ENCODE data around the gene PHPT1.

The PHPT1 gene

GRCh38 chr9:136890661-136891060 is 41.5 kb downstream of the PHPT1 start:
- DNase-seq, result no peak

- DNase-seq, result no peak
Measured at GRCh38 chr9:136896027-136896426, 46.8 kb downstream of the PHPT1 start.

- no peak for DNase-seq
Measured at GRCh38 chr9:136898483-136899100, 49.4 kb downstream of the PHPT1 start.

GRCh38 chr9:136899196-136899595 is 50.0 kb downstream of the PHPT1 start:
- DNase-seq, result no peak

GRCh38 chr9:136900556-136900955 is 51.3 kb downstream of the PHPT1 start:
- DNase-seq, result no peak
